HepG2 (cell line): ENCODE measurements around the gene FLT3LG. TPM values are rescaled to one million over a fixed set of nuclear protein-coding genes. Genes with fewer than 3 reads are reported as not detected.

ENCODE experiments used
- ELF1 ChIP-seq: sonication (generic); formaldehyde crosslinking; IDR thresholded peaks from 2 replicates; pipeline ENCODE4 v1.4.0; 2020; ENCODE audit warnings: missing genetic modification reagents
- HNRNPUL1 ChIP-seq: fragments of 200-400 bp; formaldehyde crosslinking; IDR thresholded peaks from 2 replicates; pipeline ENCODE4 v1.6.1; 2017; ENCODE audit warnings: low read depth, mild to moderate bottlenecking, low read length, moderate library complexity
- JUND ChIP-seq: sonication (generic); formaldehyde crosslinking; IDR thresholded peaks from 2 replicates; pipeline ENCODE4 v1.8.0; 2022; ENCODE audit warnings: mild to moderate bottlenecking, missing genetic modification reagents
- MBD4 ChIP-seq: IDR thresholded peaks from 2 replicates; pipeline ENCODE4 v1.6.1; 2012; ENCODE audit warnings: low read length, inconsistent platforms, borderline replicate concordance
- POLR2AphosphoS2 ChIP-seq: IDR thresholded peaks from 2 replicates; pipeline ENCODE4 v1.6.1; 2011; ENCODE audit warnings: low read depth, low read length, improper control_type of control experiment
- POLR2AphosphoS5 ChIP-seq: IDR thresholded peaks from 2 replicates; pipeline ENCODE4 v1.6.1; 2012; ENCODE audit warnings: low read depth, low read length
- POLR2G ChIP-seq: fragments of 200-400 bp; formaldehyde crosslinking; IDR thresholded peaks from 2 replicates; pipeline ENCODE4 v1.6.1; 2018; ENCODE audit warnings: mild to moderate bottlenecking, low read depth, low read length, moderate library complexity
- PRDM15 ChIP-seq: sonication (generic); formaldehyde crosslinking; IDR thresholded peaks from 2 replicates; pipeline ENCODE4 v1.4.0; 2020; ENCODE audit warnings: missing genetic modification reagents
- SAP130 ChIP-seq: IDR thresholded peaks from 2 replicates; pipeline ENCODE4 v1.6.1; 2016; ENCODE audit warnings: low read depth
- YY1 ChIP-seq: IDR thresholded peaks from 2 replicates; pipeline ENCODE4 v1.6.1; 2011; ENCODE audit warnings: low read length, low read depth, moderate library complexity, mild to moderate bottlenecking; ENCODE audit not compliant: insufficient read depth, insufficient replicate concordance
- ZBTB42 ChIP-seq: sonication (generic); formaldehyde crosslinking; IDR thresholded peaks from 2 replicates; pipeline ENCODE4 v1.5.0; 2020; ENCODE audit warnings: mild to moderate bottlenecking, missing genetic modification reagents
- ZNF180 ChIP-seq: sonication (generic); formaldehyde crosslinking; IDR thresholded peaks from 2 replicates; pipeline ENCODE4 v1.4.0; 2020; ENCODE audit warnings: low read depth, missing genetic modification reagents, borderline replicate concordance
- ZNF235 ChIP-seq: sonication (generic); formaldehyde crosslinking; IDR thresholded peaks from 2 replicates; pipeline ENCODE4 v1.8.1; 2023; ENCODE audit warnings: mild to moderate bottlenecking, missing genetic modification reagents, borderline replicate concordance
- ZNF547 ChIP-seq: sonication (generic); formaldehyde crosslinking; IDR thresholded peaks from 2 replicates; pipeline ENCODE4 v1.5.1; 2020; ENCODE audit warnings: mild to moderate bottlenecking, missing genetic modification reagents
- ZNF782 ChIP-seq: sonication (generic); formaldehyde crosslinking; IDR thresholded peaks from 2 replicates; pipeline ENCODE4 v1.4.0; 2020; ENCODE audit warnings: missing genetic modification reagents, mild to moderate bottlenecking, borderline replicate concordance
- polyA plus RNA-seq, 8 experiments: library from polyadenylated mRNA; depleted of rRNA in 3 of 8; stranded (reverse) in 7 of 8; unstranded in 1 of 8; fragments of >200 nt; fragmentation: Illumina TruSeq in 4 of 8; extraction: Trizol in 4 of 8; gene quantifications; 2 replicates each; pipeline versions ENCODE4 v1.2.1 to v1.2.3, GENCODE V29; 2011 to 2016; ENCODE audit warnings: low read depth in 4 of 8, missing spikeins in 1 of 8, mixed read lengths in 1 of 8; ENCODE audit not compliant: insufficient read depth in 1 of 8
- total RNA-seq, 5 experiments: library from RNA; depleted of rRNA; stranded (reverse); fragments of >200 nt; fragmentation: Illumina TruSeq; extraction: Trizol; gene quantifications; 2 replicates each; pipeline ENCODE4 v1.2.3, GENCODE V29; 2016; ENCODE audit warnings: low read depth in 1 of 5
- TF ChIP-seq, protein P1 (sequence below): sonication (generic); formaldehyde crosslinking; IDR thresholded peaks from 2 replicates; pipeline ENCODE4 v1.4.0; 2020; ENCODE audit warnings: missing genetic modification reagents, borderline replicate concordance
- TF ChIP-seq, protein P2 (sequence below): sonication (generic); formaldehyde crosslinking; IDR thresholded peaks from 2 replicates; pipeline ENCODE4 v1.5.0; 2020; ENCODE audit warnings: mild to moderate bottlenecking, missing genetic modification reagents, borderline replicate concordance

The FLT3LG gene
- total and polyA plus RNA-seq, 2 of the 13 experiments (the other 11 are each of a cell fraction or from before 2014, with no cell fraction given) = 1.5 to 2.6 TPM

DNA sequence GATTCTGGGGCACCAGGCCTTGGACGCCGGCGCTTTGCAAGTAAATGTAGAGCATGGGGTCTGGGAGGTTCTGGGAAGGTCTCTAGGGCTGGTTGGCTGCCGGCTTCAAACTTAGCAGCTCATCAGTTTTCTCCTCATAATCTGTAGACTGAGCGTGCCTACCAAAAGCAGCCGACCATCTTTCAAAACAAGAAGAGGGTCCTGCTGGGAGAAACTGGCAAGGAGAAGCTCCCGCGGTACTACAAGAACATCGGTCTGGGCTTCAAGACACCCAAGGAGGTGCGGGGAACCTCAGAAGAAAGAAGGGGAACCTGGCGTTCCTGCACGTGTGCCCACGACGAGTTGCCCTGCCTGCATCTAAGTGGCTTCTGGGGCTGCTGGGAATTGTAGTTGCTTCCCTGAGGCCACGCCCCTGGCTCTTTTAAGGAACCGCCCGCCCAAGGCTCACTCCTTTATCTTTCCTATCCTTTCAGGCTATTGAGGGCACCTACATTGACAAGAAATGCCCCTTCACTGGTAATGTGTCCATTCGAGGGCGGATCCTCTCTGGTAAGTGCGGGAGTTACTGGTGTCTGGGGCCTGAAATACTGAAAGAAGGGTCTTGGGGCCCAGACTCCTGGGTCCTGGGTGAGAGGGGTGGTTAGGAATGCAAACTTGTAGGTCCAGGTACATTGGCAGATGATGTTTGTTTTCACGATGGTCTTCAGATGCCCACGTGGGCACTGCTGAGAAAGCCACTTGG is 23.2 kb downstream of the FLT3LG start (continued):
- TF ChIP-seq SAP130 (peak; percentile 63; the same call in 1 of the 2 replicates), MBD4 (no peak), POLR2G (no peak), ELF1 (no peak), ZNF235 (no peak), ZNF782 (no peak), ZNF547 (CRISPR knock-in tag) (no peak), PRDM15 (CRISPR knock-in tag) (no peak), JUND (CRISPR knock-in tag) (no peak), ZBTB42 (no peak), YY1 (peak; percentile 55), POLR2AphosphoS5 (0 out of 2 replicates have a peak, but pooled peaks have one; percentile 29), HNRNPUL1 (no peak), POLR2AphosphoS2 (no peak), ZNF180 (no peak)
- TF ChIP-seq, protein P1, sequence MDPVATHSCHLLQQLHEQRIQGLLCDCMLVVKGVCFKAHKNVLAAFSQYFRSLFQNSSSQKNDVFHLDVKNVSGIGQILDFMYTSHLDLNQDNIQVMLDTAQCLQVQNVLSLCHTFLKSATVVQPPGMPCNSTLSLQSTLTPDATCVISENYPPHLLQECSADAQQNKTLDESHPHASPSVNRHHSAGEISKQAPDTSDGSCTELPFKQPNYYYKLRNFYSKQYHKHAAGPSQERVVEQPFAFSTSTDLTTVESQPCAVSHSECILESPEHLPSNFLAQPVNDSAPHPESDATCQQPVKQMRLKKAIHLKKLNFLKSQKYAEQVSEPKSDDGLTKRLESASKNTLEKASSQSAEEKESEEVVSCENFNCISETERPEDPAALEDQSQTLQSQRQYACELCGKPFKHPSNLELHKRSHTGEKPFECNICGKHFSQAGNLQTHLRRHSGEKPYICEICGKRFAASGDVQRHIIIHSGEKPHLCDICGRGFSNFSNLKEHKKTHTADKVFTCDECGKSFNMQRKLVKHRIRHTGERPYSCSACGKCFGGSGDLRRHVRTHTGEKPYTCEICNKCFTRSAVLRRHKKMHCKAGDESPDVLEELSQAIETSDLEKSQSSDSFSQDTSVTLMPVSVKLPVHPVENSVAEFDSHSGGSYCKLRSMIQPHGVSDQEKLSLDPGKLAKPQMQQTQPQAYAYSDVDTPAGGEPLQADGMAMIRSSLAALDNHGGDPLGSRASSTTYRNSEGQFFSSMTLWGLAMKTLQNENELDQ = no peak
- TF ChIP-seq, protein P2, sequence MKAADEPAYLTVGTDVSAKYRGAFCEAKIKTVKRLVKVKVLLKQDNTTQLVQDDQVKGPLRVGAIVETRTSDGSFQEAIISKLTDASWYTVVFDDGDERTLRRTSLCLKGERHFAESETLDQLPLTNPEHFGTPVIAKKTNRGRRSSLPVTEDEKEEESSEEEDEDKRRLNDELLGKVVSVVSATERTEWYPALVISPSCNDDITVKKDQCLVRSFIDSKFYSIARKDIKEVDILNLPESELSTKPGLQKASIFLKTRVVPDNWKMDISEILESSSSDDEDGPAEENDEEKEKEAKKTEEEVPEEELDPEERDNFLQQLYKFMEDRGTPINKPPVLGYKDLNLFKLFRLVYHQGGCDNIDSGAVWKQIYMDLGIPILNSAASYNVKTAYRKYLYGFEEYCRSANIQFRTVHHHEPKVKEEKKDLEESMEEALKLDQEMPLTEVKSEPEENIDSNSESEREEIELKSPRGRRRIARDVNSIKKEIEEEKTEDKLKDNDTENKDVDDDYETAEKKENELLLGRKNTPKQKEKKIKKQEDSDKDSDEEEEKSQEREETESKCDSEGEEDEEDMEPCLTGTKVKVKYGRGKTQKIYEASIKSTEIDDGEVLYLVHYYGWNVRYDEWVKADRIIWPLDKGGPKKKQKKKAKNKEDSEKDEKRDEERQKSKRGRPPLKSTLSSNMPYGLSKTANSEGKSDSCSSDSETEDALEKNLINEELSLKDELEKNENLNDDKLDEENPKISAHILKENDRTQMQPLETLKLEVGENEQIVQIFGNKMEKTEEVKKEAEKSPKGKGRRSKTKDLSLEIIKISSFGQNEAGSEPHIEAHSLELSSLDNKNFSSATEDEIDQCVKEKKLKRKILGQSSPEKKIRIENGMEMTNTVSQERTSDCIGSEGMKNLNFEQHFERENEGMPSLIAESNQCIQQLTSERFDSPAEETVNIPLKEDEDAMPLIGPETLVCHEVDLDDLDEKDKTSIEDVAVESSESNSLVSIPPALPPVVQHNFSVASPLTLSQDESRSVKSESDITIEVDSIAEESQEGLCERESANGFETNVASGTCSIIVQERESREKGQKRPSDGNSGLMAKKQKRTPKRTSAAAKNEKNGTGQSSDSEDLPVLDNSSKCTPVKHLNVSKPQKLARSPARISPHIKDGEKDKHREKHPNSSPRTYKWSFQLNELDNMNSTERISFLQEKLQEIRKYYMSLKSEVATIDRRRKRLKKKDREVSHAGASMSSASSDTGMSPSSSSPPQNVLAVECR = peak; percentile 20; the same call in 1 of the 2 replicates
